Stimulated activated effector memory CD8-positive, alpha-beta T cell treated with anti-CD3 and anti-CD28 coated beads, Interleukin-12 subunit alpha, Interleukin-12 subunit beta, amount 100 ng/mL, for 72 hours (primary cell): Measurements from ENCODE around the gene CANT1.

ENCODE experiments used
- ATAC-seq: fragments of 150-1000 bp; cut with Tn5 transposase; 2 replicates; pipeline ENCODE4 v1.10.0; 2021
- DNase-seq, 2 donors: peaks; one replicate each; pipeline ENCODE4 v3.0.0; 2021 to 2022; ENCODE audit warnings: low spot score in 2 of 2
- H3K27ac Mint-ChIP-seq: one replicate; pipeline ENCODE4 v1.8.0; 2022; ENCODE audit warnings: mild to moderate bottlenecking, mixed read lengths
- H3K36me3 Mint-ChIP-seq: one replicate; pipeline ENCODE4 v1.8.0; 2022; ENCODE audit warnings: mild to moderate bottlenecking, mixed read lengths
- H3K4me1 Mint-ChIP-seq: one replicate; pipeline ENCODE4 v1.8.0; 2022; ENCODE audit warnings: mixed read lengths
- H3K4me3 Mint-ChIP-seq: one replicate; pipeline ENCODE4 v1.8.0; 2022; ENCODE audit warnings: mild to moderate bottlenecking, mixed read lengths
- H3K9me3 Mint-ChIP-seq: one replicate; pipeline ENCODE4 v1.8.0; 2022; ENCODE audit warnings: mixed read lengths

CANT1 gene

GRCh38 chr17:78999056-78999768 lies 10.4 kb downstream of the CANT1 start:
- no peak overlapping the region for H3K27ac Mint-ChIP-seq
- no peak overlapping the region for H3K4me3 Mint-ChIP-seq
- ATAC-seq (no peak), DNase-seq (no peak)
- peaks cover 36% of the 10 kb centered on the region for H3K4me1 Mint-ChIP-seq
- H3K36me3 Mint-ChIP-seq = peaks cover 80% of the 10 kb centered on the region
- H3K9me3 Mint-ChIP-seq = no peaks in the 10 kb centered on the region

GRCh38 chr17:78998311-78999055 lies 11.1 kb downstream of the CANT1 start:
- Mint-ChIP-seq H3K4me1 (peaks cover 36% of the 10 kb centered on the region), H3K9me3 (no peaks in the 10 kb centered on the region), H3K27ac (no peak overlapping the region), H3K36me3 (peaks cover 88% of the 10 kb centered on the region), H3K4me3 (no peak overlapping the region)
- DNase-seq = no peak
- ATAC-seq = no peak

GRCh38 chr17:78997881-78998280 lies 11.7 kb downstream of the CANT1 start:
- Mint-ChIP-seq H3K4me3 (no peak overlapping the region), H3K27ac (no peak overlapping the region), H3K9me3 (no peaks in the 10 kb centered on the region), H3K36me3 (peaks cover 92% of the 10 kb centered on the region), H3K4me1 (peaks cover 35% of the 10 kb centered on the region)
- no peak for ATAC-seq
- no peak for DNase-seq

- no peak overlapping the region for H3K27ac Mint-ChIP-seq
- H3K36me3 Mint-ChIP-seq = peaks cover 93% of the 10 kb centered on the region
- no peak for DNase-seq
- no peaks in the 10 kb centered on the region for H3K9me3 Mint-ChIP-seq
- no peak for ATAC-seq
- no peak overlapping the region for H3K4me3 Mint-ChIP-seq
- H3K4me1 Mint-ChIP-seq = peaks cover 29% of the 10 kb centered on the region
These were observed 12.3 kb downstream of the CANT1 start for GRCh38 chr17:78997231-78997741.

GRCh38 chr17:78996781-78997201 lies 12.8 kb downstream of the CANT1 start:
- peaks cover 24% of the 10 kb centered on the region for H3K4me1 Mint-ChIP-seq
- DNase-seq = no peak
- H3K27ac Mint-ChIP-seq = no peak overlapping the region
- ATAC-seq = no peak
- no peaks in the 10 kb centered on the region for H3K9me3 Mint-ChIP-seq
- peaks cover 94% of the 10 kb centered on the region for H3K36me3 Mint-ChIP-seq
- H3K4me3 Mint-ChIP-seq = no peak overlapping the region

- Mint-ChIP-seq H3K4me3 (no peak overlapping the region), H3K4me1 (peaks cover 15% of the 10 kb centered on the region), H3K27ac (peak overlapping the region; percentile 61), H3K9me3 (no peaks in the 10 kb centered on the region), H3K36me3 (peaks cover 96% of the 10 kb centered on the region)
- DNase-seq (no peak), ATAC-seq (no peak)
These were observed 13.7 kb downstream of the CANT1 start for GRCh38 chr17:78995761-78996451.

- no peaks in the 10 kb centered on the region for H3K9me3 Mint-ChIP-seq
- H3K4me1 Mint-ChIP-seq = peaks cover 8% of the 10 kb centered on the region
- peaks cover 96% of the 10 kb centered on the region for H3K36me3 Mint-ChIP-seq
- H3K4me3 Mint-ChIP-seq = no peak overlapping the region
- DNase-seq = no peak
- H3K27ac Mint-ChIP-seq = peak overlapping the region; percentile 61
- no peak for ATAC-seq
These were observed 14.4 kb downstream of the CANT1 start for GRCh38 chr17:78995022-78995760.

- H3K4me3 Mint-ChIP-seq = no peak overlapping the region
- DNase-seq (no peak), ATAC-seq (no peak)
- peaks cover 96% of the 10 kb centered on the region for H3K36me3 Mint-ChIP-seq
- H3K27ac Mint-ChIP-seq = no peak overlapping the region
- no peaks in the 10 kb centered on the region for H3K9me3 Mint-ChIP-seq
- peaks cover 7% of the 10 kb centered on the region for H3K4me1 Mint-ChIP-seq
These were observed 15.4 kb downstream of the CANT1 start for GRCh38 chr17:78993981-78994671.

- peaks cover 92% of the 10 kb centered on the region for H3K36me3 Mint-ChIP-seq
- H3K4me1 Mint-ChIP-seq = peaks cover 7% of the 10 kb centered on the region
- no peak overlapping the region for H3K4me3 Mint-ChIP-seq
- ATAC-seq (peak; percentile 56), DNase-seq (peak; percentile 26 to 75)
- no peaks in the 10 kb centered on the region for H3K9me3 Mint-ChIP-seq
- H3K27ac Mint-ChIP-seq = no peak overlapping the region
These were observed 16.2 kb downstream of the CANT1 start for GRCh38 chr17:78993241-78993956.

- H3K9me3 Mint-ChIP-seq = no peaks in the 10 kb centered on the region
- ATAC-seq = no peak
- no peak for DNase-seq
- peaks cover 7% of the 10 kb centered on the region for H3K4me1 Mint-ChIP-seq
- no peak overlapping the region for H3K4me3 Mint-ChIP-seq
- peaks cover 86% of the 10 kb centered on the region for H3K36me3 Mint-ChIP-seq
- no peak overlapping the region for H3K27ac Mint-ChIP-seq
These were observed 16.9 kb downstream of the CANT1 start for GRCh38 chr17:78992542-78993212.

GRCh38 chr17:78991906-78992532 lies 17.5 kb downstream of the CANT1 start:
- Mint-ChIP-seq H3K9me3 (no peaks in the 10 kb centered on the region), H3K36me3 (peaks cover 81% of the 10 kb centered on the region), H3K27ac (no peak overlapping the region), H3K4me1 (peaks cover 8% of the 10 kb centered on the region), H3K4me3 (no peak overlapping the region)
- DNase-seq (no peak), ATAC-seq (no peak)

- ATAC-seq (no peak), DNase-seq (no peak)
- no peaks in the 10 kb centered on the region for H3K9me3 Mint-ChIP-seq
- H3K27ac Mint-ChIP-seq = no peak overlapping the region
- H3K36me3 Mint-ChIP-seq = peaks cover 72% of the 10 kb centered on the region
- H3K4me1 Mint-ChIP-seq = peaks cover 16% of the 10 kb centered on the region
- H3K4me3 Mint-ChIP-seq = no peak overlapping the region
These were observed 18.4 kb downstream of the CANT1 start for GRCh38 chr17:78991017-78991738.
